GM19240 (cell line): ENCODE measurements around the gene PRAMEF27.
"Not testable (repeated sequence)": the region's sequence is repeated elsewhere in the genome, so short reads cannot be mapped to it uniquely, and the experiment has no call there.

Experiments used
- DNase-seq: peaks from one replicate; pipeline ENCODE4 v3.0.0; 2011; ENCODE audit warnings: low spot score; ENCODE audit not compliant: insufficient read length

PRAMEF27 gene

GRCh38 chr1:13056475-13056874 lies at the start of gene PRAMEF27:
Gene PRAMEF27, minus strand, starts transcription at chr1:13056575. Its CDS starts 2,916 bp downstream, at chr1:13053659.
- DNase-seq, result not testable (repeated sequence)

DNA sequence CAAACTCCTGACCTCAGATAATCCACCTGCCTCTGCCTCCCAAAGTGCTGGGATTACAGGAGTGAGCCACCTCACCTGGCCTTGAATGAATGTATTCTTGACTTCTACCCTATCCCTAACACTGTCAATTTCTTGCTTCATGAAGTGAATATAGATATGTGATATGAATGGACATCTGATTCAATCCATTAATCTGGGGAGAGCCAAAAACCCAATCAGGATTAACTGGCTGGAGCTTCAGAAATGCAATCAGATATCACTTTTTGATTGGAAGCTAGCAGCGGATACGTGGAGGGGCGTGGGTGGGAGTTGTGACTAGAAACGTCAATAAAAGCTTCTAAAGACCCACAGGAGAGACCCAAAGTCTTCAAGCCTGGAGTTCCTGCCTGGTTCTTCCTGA lies 14.1 kb upstream of the PRAMEF27 start, which contains the start of gene PRAMEF25:
Gene PRAMEF25 (plus strand): TSS at position 301 of the 400 bp plus-strand sequence. CDS start 2,920 bp downstream, outside the sequence.
- not testable (repeated sequence) for DNase-seq

GRCh38 chr1:13019846-13020245 lies 36.5 kb downstream of the PRAMEF27 start:
- DNase-seq, result not testable (repeated sequence)

DNA sequence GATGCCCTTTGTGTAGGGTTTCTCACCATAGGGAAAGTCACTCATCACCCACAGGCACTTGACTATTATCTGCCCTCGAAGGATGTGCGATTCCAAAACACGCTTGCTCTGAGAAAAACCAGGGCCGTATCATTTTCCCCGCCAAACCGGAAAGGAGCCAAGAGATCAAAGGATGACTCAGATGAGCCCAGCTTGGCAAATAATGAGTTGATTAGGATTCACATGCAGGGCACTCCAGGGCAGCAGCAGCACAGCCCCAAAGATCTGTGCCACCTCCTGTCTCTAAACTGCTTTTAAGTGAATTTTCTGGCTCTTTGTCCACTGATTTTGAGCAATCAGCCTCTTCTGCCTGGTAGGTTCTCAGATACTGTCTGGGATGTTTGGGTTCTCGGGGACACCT lies 44.4 kb downstream of the PRAMEF27 start:
- DNase-seq, result not testable (repeated sequence)

DNA sequence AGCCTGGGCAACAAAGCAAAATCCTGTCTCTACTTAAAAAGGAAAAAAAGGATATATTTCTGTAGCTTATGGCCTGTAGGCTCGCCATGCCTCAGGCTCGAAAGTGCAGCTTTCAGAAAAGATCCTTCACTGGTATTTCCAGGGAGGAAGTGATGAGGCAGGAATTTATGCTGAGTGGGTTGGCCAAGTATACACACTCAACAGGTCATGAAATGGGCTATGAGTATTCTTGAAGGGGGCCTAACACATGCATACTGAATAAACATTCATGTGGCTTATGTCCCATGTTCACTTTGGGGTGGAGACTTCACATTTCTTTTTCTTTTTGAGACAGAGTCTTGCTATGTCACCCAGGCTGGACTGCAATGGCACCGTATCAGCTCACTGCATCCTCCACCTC lies 47.0 kb downstream of the PRAMEF27 start:
- not testable (repeated sequence) for DNase-seq

DNA sequence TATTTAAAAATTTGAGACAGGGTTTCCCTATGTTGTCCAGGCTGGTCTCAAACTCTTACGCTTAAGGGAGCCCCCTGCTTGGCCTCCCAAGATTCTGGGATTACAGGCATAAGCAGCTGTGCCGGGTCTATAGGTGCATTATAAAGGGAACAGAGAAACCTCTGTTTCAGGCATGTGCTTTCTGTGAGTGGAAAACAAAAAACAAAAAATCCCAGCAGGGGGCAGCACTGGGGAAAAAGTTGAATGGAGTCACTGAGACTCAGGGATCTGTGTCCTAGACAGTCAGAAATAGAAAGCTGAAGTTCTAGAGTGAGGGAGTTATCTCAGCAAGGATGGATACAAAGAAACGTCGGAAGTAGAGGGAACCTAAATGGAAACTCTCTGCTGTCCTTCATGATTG lies 50.6 kb downstream of the PRAMEF27 start:
- DNase-seq, result not testable (repeated sequence)
